Stomach (tissue), 4 donors: ENCODE data around the gene SULT2B1.

ENCODE experiments used
- EP300 ChIP-seq: sonication (generic); formaldehyde crosslinking; IDR thresholded peaks from one replicate; pipeline ENCODE4 v1.6.1; 2017; ENCODE audit warnings: antibody characterized with exemption
- POLR2A ChIP-seq, 4 donors: fragments of 450-650 bp; IDR thresholded peaks; one replicate each; pipeline ENCODE4 v1.6.1; 2016; ENCODE audit warnings: antibody characterized with exemption in 4 of 4, control low read depth in 2 of 4, mild to moderate bottlenecking in 1 of 4, moderate library complexity in 1 of 4
- POLR2AphosphoS5 ChIP-seq, 3 donors: sonication (generic); formaldehyde crosslinking; IDR thresholded peaks; one replicate each; pipeline ENCODE4 v1.6.1; 2016; ENCODE audit warnings: antibody characterized with exemption in 3 of 3
- TF ChIP-seq, protein P1 (sequence below), 7 experiments: fragments of 450-650 bp in 4 of 7; fragments of 200-600 bp in 3 of 7; sonication (generic) in 3 of 7; IDR thresholded peaks; one replicate each; pipeline ENCODE4 v1.5.1; 2016 to 2019; ENCODE audit warnings: antibody characterized with exemption in 7 of 7, control low read depth in 2 of 7, mild to moderate bottlenecking in 1 of 7

DNA sequence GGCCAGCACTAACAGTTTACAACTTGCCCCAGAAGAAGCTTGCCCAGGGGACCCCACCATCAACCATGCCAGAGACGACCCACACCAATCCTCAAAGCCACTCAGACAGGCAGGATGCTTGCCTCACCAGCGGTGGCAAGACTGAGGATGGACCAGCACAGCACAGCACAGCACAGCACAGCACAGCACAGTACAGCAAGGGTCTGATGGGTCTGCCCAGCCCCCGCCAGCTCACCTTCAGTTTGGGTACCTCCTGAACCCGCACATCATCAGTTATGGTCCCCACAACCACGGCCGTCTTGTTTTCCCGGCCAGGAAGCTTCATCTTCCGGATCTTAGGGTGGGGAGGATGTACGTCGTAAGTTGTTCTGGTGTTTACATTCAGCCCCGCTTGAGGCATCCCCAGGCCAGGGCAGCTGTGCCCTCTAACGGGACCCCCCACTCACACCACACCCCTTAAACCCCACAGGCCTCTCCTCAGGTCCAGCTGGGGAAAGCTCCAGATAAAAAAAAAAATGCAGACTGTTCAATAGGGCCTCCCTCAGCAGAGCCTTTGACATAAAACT lies 64.6 kb downstream of the SULT2B1 start:
- TF ChIP-seq EP300 (no peak), POLR2A (IDR thresholded peaks at IDR 0.05) (no peak), POLR2AphosphoS5 (IDR thresholded peaks at IDR 0.05) (no peak)
- TF ChIP-seq, protein P1, sequence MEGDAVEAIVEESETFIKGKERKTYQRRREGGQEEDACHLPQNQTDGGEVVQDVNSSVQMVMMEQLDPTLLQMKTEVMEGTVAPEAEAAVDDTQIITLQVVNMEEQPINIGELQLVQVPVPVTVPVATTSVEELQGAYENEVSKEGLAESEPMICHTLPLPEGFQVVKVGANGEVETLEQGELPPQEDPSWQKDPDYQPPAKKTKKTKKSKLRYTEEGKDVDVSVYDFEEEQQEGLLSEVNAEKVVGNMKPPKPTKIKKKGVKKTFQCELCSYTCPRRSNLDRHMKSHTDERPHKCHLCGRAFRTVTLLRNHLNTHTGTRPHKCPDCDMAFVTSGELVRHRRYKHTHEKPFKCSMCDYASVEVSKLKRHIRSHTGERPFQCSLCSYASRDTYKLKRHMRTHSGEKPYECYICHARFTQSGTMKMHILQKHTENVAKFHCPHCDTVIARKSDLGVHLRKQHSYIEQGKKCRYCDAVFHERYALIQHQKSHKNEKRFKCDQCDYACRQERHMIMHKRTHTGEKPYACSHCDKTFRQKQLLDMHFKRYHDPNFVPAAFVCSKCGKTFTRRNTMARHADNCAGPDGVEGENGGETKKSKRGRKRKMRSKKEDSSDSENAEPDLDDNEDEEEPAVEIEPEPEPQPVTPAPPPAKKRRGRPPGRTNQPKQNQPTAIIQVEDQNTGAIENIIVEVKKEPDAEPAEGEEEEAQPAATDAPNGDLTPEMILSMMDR (IDR thresholded peaks at IDR 0.05), result no peak
